Inferior parietal cortex (tissue), 1 donor: ENCODE data around the gene PRICKLE2.

Experiments used
- DNase-seq: peaks from one replicate; pipeline ENCODE4 v3.0.0-alpha.2; 2016; ENCODE audit errors: extremely low spot score

The PRICKLE2 gene

GRCh38 chr3:64133987-64134386 is 91.3 kb downstream of the PRICKLE2 start:
- no peak for DNase-seq

GRCh38 chr3:64133272-64133671 is 92.0 kb downstream of the PRICKLE2 start:
- DNase-seq = no peak

- no peak for DNase-seq
Measured at GRCh38 chr3:64131725-64132469, 93.4 kb downstream of the PRICKLE2 start.

- no peak for DNase-seq
Measured at GRCh38 chr3:64130436-64130835, 94.8 kb downstream of the PRICKLE2 start.

GRCh38 chr3:64129581-64129980 is 95.7 kb downstream of the PRICKLE2 start:
- no peak for DNase-seq

- no peak for DNase-seq
Measured at GRCh38 chr3:64129106-64129505, 96.2 kb downstream of the PRICKLE2 start.

- no peak for DNase-seq
Measured at GRCh38 chr3:64125561-64125960, 99.7 kb downstream of the PRICKLE2 start.

GRCh38 chr3:64123931-64124330 is 101.3 kb downstream of the PRICKLE2 start:
- no peak for DNase-seq

- DNase-seq = no peak
Measured at GRCh38 chr3:64122476-64122875, 102.8 kb downstream of the PRICKLE2 start.

GRCh38 chr3:64121750-64122311 is 103.4 kb downstream of the PRICKLE2 start:
- DNase-seq = no peak

GRCh38 chr3:64120876-64121275 is 104.4 kb downstream of the PRICKLE2 start:
- DNase-seq = no peak

GRCh38 chr3:64117483-64117882 is 107.8 kb downstream of the PRICKLE2 start:
- no peak for DNase-seq

GRCh38 chr3:64114651-64115050 is 110.6 kb downstream of the PRICKLE2 start:
- no peak for DNase-seq

GRCh38 chr3:64111872-64112271 is 113.4 kb downstream of the PRICKLE2 start:
- no peak for DNase-seq

- no peak for DNase-seq
Measured at GRCh38 chr3:64111083-64111482, 114.2 kb downstream of the PRICKLE2 start.

- no peak for DNase-seq
Measured at GRCh38 chr3:64110071-64110470, 115.2 kb downstream of the PRICKLE2 start.

- peak; percentile 60 for DNase-seq
Measured at GRCh38 chr3:64109438-64109837, 115.8 kb downstream of the PRICKLE2 start.

GRCh38 chr3:64108784-64109317 is 116.4 kb downstream of the PRICKLE2 start:
- DNase-seq = no peak

- DNase-seq = no peak
Measured at GRCh38 chr3:64108231-64108630, 117.0 kb downstream of the PRICKLE2 start.

- DNase-seq = no peak
Measured at GRCh38 chr3:64107190-64107589, 118.1 kb downstream of the PRICKLE2 start.

GRCh38 chr3:64105816-64106215 is 119.5 kb downstream of the PRICKLE2 start:
- DNase-seq = no peak

GRCh38 chr3:64104691-64105111 is 120.6 kb downstream of the PRICKLE2 start:
- no peak for DNase-seq

GRCh38 chr3:64104006-64104405 is 121.3 kb downstream of the PRICKLE2 start:
- no peak for DNase-seq
